HL-60 (cell line): ENCODE results near the gene POMT1.

Experiments
- GABPA ChIP-seq: IDR thresholded peaks from 2 replicates; pipeline ENCODE4 v1.6.1; 2012; ENCODE audit warnings: low read depth
- POLR2AphosphoS5 ChIP-seq: IDR thresholded peaks from 2 replicates; pipeline ENCODE4 v1.6.1; 2012; ENCODE audit warnings: low read depth
- SPI1 ChIP-seq: IDR thresholded peaks from 2 replicates; pipeline ENCODE4 v1.6.1; 2012; ENCODE audit warnings: low read depth, mild to moderate bottlenecking, borderline replicate concordance
- TF ChIP-seq, protein P1 (sequence below): IDR thresholded peaks from one replicate; pipeline ENCODE4 v1.5.1; 2011; ENCODE audit warnings: low read length, control low read depth, inconsistent platforms; ENCODE audit not compliant: insufficient read depth
- TF ChIP-seq, protein P2 (sequence below): IDR thresholded peaks from 2 replicates; pipeline ENCODE4 v1.6.1; 2012; ENCODE audit warnings: low read depth; ENCODE audit not compliant: insufficient replicate concordance

DNA sequence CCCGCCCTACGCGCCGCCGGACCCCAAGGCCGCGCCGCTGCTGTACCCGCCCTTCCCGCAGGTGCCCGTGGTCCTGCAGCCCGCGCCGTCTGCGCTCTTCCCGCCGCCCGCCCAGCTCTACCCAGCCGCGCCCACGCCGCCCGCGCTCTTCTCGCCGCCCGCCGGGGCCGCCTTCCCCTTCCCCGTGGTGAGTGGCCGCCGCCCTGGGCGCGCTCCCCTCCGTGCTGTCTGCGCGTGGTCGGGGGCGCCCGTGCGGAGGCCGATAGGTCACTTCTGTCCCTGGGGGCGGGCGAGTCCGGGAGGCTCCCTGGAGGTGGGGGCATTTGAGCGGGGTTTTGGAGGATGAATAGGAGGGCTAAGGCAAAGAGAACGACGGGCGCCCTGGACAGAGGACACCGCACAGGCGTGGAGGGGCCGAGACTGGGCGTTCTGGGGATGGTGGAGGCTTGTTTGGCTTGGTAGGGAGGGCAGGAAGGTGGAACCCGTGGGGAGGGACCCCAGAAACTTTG is 52.2 kb downstream of the POMT1 start:
- TF ChIP-seq, protein P1, sequence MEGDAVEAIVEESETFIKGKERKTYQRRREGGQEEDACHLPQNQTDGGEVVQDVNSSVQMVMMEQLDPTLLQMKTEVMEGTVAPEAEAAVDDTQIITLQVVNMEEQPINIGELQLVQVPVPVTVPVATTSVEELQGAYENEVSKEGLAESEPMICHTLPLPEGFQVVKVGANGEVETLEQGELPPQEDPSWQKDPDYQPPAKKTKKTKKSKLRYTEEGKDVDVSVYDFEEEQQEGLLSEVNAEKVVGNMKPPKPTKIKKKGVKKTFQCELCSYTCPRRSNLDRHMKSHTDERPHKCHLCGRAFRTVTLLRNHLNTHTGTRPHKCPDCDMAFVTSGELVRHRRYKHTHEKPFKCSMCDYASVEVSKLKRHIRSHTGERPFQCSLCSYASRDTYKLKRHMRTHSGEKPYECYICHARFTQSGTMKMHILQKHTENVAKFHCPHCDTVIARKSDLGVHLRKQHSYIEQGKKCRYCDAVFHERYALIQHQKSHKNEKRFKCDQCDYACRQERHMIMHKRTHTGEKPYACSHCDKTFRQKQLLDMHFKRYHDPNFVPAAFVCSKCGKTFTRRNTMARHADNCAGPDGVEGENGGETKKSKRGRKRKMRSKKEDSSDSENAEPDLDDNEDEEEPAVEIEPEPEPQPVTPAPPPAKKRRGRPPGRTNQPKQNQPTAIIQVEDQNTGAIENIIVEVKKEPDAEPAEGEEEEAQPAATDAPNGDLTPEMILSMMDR, result no peak
- TF ChIP-seq POLR2AphosphoS5 (no peak), GABPA (no peak), SPI1 (no peak)
- TF ChIP-seq, protein P2, sequence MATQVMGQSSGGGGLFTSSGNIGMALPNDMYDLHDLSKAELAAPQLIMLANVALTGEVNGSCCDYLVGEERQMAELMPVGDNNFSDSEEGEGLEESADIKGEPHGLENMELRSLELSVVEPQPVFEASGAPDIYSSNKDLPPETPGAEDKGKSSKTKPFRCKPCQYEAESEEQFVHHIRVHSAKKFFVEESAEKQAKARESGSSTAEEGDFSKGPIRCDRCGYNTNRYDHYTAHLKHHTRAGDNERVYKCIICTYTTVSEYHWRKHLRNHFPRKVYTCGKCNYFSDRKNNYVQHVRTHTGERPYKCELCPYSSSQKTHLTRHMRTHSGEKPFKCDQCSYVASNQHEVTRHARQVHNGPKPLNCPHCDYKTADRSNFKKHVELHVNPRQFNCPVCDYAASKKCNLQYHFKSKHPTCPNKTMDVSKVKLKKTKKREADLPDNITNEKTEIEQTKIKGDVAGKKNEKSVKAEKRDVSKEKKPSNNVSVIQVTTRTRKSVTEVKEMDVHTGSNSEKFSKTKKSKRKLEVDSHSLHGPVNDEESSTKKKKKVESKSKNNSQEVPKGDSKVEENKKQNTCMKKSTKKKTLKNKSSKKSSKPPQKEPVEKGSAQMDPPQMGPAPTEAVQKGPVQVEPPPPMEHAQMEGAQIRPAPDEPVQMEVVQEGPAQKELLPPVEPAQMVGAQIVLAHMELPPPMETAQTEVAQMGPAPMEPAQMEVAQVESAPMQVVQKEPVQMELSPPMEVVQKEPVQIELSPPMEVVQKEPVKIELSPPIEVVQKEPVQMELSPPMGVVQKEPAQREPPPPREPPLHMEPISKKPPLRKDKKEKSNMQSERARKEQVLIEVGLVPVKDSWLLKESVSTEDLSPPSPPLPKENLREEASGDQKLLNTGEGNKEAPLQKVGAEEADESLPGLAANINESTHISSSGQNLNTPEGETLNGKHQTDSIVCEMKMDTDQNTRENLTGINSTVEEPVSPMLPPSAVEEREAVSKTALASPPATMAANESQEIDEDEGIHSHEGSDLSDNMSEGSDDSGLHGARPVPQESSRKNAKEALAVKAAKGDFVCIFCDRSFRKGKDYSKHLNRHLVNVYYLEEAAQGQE, result no peak
